GM18511 (cell line): ENCODE measurements around the gene NXPE3.
"Not testable (repeated sequence)": the region's sequence is repeated elsewhere in the genome, so short reads cannot be mapped to it uniquely, and the experiment has no call there.

Source experiments
- ATAC-seq: cut with Tn5 transposase; IDR thresholded peaks from one replicate; pipeline ENCODE4 v1.9.1; 2021; ENCODE audit warnings: mild to moderate bottlenecking, moderate library complexity; ENCODE audit not compliant: unreplicated experiment

Gene NXPE3

DNA sequence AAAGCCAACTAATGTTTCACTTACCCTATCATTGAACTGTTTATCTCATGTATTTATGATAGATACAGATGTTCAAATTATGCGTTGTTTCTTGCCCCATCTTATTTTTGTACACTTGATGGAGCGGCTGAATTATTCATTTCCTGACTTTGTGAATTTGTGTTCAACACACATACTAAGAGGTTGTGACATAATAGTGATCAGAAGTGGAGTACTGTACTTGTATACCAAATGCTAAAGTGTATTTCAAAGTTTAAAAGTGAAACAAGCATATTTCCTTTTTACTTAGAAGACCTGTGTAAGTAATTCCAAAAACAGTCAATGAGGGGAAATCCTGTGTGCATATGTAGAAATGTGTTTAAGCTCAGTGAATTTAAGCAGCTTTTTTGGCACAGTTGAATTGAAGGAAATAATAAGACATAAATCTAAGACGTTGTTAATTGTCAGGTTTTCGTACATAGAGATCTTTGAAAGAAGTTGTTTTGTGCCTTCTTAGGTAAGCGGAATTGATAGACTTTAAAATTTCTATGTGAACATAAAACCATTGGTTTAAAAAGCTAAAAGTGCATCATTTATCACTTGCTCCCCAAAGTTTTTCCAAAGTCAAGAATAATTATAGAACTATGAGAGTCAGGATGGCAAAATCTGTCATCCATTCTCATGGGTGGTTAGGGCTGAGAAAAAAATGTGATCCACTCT lies 72.2 kb downstream of the NXPE3 start:
- no peak for ATAC-seq

DNA sequence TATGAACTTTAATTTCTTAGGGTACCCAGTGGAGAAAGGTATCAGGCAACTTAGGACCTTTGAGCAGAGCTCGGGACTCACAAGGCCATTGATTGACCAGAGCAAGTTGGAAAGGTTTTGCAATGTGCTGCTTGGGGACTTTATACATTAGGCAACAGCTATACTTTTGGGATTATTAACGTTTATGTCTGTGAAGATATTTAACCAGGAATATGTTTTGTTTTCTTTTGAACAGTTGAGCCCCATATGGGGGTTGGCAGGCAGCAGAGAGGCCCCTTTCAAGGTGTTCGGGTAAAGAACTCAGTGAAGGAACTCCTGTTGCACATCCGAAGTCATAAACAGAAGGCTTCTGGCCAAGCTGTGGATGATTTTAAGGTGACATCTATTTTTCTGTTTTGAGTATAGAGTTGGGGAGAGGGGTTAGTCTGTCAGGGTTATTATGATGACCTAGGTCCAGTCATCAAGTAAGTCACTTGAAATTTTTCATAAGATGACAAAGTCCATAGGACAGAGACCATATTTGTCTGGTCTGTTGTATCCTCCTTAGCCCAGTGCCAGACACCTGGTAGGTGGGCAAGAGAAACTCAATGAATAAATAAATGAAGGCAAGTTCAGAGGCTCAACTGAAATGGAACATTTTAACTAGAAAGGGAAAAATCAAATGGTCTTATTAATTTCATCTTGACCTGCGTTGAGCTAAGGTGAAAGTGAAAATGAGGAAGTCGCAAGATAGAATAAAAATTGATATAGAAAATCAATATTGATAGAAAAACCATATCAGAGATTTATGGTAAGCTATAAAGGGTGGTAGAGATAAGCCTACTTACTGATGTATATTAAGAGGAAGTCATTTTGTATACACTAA lies 73.1 kb downstream of the NXPE3 start:
- ATAC-seq: no peak

DNA sequence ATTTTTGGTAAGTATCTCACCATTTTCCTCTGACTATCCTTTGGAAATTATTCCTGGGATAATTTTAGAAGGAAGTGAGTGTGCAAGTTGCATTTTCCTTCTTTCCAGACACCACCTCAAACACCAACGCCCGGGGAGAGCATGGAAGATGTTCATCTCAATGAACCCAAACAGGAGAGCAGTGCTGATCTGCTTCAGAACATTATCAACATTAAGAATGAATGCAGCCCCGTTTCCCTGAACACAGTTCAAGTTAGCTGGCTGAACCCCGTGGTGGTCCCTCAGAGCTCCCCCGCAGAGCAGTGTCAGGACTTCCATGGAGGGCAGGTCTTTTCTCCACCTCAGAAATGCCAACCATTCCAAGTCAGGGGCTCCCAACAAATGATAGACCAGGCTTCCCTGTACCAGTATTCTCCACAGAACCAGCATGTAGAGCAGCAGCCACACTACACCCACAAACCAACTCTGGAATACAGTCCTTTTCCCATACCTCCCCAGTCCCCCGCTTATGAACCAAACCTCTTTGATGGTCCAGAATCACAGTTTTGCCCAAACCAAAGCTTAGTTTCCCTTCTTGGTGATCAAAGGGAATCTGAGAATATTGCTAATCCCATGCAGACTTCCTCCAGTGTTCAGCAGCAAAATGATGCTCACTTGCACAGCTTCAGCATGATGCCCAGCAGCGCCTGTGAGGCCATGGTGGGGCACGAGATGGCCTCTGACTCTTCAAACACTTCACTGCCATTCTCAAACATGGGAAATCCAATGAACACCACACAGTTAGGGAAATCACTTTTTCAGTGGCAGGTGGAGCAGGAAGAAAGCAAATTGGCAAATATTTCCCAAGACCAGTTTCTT lies 74.2 kb downstream of the NXPE3 start:
- ATAC-seq: no peak

DNA sequence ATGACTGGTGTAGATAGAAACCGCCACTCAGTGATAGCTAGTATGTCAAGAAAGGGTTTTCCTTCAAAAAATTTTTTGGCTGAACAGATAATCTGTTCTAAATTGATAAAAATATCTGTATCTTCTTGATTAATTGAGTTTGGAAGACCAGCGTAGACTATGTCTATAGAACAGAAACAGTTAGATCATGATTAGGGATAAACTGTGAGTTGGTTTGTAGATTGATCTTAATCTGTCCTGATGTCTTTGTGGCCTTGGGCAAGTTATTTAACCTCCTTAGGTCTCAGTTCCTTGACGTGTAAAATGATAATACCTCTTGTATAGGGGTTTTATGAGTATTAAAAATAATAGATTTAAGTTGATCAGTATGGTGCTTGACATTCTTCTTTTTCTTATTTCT lies 75.0 kb downstream of the NXPE3 start:
- no peak for ATAC-seq

DNA sequence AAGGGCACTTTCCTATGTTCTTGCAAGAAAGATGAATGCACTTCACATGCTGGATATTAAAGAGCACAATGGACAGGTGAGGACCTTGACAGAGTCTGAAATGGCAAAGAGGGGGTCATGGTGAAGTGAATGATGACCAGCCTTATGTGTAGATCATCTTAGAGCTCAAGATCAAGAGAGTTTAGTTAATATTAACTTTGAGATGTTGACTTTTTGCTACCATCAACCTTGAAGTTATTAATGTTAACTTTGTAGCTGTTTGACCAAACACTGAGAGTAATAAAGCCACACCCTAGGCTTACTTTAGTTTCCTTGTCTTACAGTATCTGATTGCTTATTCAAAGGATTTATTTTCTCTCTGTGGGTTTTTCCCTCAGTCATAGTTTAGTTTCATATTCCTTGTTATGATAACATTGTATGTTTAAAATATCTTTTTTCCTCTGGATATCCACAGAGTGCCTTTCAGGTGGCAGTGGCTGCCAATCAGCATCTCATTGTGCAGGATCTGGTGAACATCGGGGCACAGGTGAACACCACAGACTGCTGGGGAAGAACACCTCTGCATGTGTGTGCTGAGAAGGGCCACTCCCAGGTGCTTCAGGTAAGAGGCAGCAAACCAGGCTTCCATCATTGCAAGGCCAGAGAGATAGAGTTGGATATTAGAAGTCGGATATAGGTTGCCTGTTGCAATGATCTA lies 75.7 kb downstream of the NXPE3 start:
- ATAC-seq: no peak

DNA sequence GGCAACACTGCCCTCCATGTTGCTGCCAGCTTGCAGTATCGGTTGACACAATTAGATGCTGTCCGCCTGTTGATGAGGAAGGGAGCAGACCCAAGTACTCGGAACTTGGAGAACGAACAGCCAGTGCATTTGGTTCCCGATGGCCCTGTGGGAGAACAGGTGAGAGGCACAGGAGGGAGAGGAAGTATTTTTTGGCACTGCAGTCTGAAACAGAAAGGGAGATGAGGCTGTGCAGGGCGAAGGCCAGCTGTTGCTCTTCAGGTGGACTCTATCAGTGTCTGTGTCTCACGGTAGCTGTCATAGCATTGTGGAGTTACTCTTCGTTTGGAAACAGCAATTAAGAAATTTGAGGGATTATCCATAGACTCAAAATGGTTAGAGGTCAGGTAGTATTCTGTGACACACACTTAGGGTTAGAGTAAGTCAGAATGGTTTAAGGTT lies 78.3 kb downstream of the NXPE3 start:
- ATAC-seq: no peak

DNA sequence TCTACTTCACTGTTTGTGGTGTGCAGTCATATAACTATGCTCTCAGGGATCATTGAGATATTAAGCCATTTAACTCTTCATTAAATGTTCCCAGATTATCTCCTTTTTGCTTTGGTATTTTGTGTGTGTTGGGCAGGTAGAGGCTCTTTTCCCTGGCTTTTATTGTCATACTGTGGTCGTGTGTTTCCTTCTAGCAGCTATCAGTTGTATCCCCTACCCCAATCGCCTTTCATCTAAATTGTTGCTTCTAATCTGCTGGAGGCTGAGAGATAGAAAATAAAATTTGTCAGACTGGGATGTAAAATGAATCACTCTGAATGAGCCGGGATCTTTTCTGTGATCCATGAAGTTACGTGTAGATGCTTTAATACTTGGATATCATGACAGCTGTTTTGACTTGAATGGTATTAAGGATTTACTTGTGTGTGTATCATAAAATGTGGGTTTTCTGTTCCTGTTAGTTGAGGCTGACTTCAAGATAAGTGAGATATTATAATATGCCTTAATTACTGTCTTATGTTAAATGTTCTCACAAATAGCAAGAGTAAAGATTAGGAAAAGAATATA lies 79.5 kb downstream of the NXPE3 start:
- no peak for ATAC-seq

DNA sequence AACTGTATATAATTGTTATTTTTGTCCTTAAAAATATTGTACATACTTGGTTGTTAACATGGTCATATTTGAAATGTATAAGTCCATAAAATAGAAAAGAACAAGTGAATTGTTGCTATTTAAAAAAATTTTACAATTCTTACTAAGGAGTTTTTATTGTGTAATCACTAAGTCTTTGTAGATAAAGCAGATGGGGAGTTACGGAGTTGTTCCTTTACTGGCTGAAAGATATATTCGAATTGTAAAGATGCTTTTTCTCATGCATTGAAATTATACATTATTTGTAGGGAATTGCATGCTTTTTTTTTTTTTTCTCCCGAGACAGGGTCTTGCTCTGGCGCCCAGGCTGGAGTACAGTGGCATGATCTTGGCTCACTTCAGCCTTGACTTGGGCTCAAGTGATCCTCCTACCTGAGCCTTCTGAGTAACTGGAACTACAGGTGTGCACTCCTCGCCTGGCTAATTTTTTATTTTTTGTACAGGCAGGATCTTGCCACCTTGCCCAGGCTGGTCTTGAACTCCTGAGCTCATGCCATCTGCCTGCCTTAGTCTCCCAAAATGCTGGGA lies 81.0 kb downstream of the NXPE3 start:
- ATAC-seq: no peak

DNA sequence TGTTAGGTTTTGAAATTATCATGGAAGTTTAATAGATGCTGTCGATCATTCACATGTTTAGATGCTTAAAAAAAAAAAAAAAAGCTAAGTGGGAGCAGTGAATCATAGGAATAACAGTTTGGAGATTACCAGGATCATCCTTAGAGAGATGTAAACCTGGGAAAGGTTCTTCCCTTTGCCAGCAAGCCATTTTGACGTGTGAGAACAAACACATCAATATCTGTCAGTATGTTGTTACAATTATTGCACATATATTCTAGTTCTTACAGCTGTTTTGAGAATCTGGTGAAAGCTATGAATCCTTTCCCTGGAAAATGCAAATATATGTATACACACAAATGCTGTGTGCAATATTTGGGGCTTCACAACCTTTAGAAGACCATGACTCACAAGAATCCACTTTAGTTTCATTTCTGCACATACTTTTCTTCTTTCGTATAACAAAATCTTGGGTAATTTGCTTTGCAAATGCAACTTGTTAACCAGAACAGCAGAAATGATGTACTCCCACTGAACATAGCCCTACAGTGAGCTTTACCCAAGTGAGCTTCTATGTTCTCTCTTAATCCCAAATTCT lies 82.3 kb downstream of the NXPE3 start:
- ATAC-seq: peak; percentile 57

DNA sequence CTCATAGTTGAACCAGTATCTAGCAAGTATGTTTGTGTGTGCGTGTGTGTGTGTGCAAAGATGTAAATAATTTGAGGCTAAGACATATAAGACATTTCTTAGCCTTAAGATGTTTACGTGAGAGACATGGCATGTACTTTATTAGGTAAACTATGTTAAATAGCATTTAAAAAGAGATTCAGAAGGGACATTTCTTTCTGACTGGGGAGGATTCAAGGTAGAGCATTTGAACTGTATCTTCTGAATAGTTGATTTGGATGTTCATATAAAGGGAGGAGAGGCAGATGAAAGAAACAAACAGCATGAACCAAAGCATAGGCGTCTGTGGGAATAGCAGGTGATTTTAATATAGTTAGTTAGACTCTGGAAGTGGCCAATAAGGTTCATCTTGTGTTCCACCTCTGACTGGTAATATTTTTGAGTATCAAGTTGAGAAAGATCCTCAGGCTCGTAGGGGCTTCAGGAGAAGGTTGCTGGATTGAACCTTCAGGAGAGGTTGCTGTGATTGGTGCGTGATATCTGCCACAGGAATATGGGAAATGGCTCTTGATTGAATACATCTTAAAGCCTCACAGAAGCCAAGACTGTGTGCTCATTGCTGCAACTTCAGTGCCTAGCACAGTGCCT lies 82.9 kb downstream of the NXPE3 start:
- ATAC-seq: no peak

DNA sequence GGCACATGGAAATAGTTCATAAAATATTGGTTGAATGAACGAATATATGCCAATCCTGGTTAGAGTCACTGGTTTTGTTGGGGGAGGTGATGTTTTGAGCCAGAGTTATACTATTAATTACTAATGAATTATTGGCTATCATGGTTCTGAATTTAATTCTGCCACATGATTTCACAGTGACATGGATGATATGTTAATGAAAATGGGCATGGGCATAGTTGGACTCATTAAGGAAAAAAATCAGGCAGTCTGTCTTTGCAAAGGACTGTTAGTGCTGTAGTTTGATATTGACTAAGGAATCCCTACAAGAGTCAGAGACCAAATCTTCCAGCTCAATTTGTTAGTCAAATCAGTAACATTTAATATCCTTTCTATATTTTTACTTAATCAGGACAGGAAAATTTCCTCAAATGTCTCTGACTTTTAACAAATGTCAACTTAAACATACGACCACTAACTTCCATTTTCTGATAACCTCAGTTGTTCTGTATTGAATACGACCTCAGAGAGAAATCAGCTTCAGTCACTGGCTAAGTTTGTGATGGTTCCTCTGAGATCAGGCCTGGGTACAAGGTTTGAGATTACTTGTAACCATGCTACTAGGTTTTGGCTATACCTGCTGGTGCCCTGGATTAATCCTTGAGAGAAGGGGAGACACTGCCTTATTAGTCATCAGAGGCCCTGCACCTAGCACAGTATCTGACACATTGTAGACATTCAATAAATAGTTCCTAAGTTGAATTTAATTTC lies 83.6 kb downstream of the NXPE3 start:
- no peak for ATAC-seq

DNA sequence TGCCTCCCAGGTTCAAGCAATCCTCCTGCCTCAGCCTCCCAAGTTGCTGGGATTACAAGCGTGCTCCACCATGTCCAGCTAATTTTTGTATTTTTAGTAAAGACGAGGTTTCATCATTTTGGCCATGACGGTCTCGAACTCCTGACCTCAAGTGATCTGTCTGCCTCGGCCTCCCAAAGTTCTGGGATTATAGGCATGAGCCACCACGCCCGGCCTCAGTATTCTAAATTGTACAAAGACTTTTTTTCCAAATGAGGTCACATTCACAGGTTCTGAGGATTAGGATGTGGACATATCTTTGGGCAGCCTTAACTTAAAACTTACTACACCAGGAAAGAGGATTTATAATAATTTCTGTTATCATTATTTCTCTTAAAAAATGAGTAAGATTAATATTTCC lies 85.9 kb downstream of the NXPE3 start:
- ATAC-seq: not testable (repeated sequence)

DNA sequence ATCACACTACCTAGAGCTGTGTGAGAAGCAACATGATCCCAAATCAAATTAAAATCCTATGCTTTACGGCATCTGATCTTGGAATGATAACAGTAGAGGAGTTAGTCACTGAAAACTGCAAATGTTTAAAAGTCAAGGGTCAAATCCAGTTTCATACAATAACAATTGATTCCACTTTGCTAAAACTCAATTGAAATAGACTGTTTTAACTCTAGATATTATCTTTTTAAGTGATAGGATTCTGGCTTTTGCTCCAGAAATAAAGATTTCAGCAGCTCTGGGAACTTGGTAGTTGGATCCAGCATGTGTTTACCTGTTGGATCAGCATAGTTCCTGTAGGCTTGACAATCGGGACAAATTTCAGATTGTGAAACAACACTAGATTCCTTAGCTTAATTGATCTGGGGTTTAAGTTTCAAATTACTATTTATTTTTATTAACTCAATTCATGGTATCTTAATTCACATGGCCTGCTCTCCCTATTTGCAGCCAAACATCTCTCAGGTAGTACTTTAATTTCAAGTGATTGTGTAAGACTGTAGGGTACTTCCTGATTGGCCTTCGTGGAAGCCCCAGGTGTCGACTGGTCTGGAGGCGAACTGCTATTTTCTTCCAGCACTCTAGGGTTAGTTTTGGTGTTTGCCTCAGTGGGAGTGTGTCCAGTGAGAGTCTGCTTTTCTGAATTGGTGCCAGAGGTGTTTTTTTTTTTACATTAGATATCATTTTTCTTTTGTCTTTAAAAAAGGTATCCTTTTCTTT lies 86.9 kb downstream of the NXPE3 start:
- no peak for ATAC-seq

DNA sequence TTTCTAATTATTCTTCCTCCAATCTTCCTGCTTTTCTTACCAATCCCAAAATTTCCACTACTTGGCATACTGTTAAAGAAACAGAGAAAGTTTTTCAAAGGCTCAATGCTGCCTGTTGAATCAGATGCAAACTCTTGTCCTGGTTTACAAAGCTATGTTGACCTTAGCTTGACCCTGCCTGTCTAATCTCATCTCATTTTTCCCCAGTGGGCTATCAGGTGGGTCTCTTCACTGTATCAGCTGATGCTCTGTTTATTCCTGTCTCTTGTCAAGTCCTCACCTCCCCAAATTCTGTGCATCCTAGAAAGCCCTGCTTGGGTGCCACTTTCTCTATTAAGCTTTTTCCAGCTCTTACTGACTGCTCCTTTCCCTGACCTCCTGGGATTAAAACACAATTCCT lies 88.5 kb downstream of the NXPE3 start:
- ATAC-seq: no peak

DNA sequence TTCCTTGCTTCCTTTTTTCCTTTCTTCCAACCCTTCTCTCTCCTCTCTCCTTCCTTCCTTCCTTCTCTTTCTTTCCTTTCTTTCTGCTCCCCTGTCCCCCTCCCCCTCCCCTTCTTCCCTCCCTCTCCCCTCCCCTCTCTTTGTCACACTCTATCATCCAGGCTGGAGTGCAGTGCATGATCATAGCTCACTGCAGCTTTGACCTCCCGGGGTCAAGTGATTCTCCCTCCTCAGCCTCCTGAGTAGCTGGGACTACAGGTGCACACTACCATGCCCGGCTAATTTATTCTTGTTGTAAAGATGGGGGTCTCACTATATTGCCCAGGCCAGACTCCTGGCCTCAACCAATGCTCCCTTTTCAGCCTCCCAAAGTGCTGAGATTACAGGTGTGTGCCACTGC lies 89.0 kb downstream of the NXPE3 start:
- ATAC-seq: no peak

DNA sequence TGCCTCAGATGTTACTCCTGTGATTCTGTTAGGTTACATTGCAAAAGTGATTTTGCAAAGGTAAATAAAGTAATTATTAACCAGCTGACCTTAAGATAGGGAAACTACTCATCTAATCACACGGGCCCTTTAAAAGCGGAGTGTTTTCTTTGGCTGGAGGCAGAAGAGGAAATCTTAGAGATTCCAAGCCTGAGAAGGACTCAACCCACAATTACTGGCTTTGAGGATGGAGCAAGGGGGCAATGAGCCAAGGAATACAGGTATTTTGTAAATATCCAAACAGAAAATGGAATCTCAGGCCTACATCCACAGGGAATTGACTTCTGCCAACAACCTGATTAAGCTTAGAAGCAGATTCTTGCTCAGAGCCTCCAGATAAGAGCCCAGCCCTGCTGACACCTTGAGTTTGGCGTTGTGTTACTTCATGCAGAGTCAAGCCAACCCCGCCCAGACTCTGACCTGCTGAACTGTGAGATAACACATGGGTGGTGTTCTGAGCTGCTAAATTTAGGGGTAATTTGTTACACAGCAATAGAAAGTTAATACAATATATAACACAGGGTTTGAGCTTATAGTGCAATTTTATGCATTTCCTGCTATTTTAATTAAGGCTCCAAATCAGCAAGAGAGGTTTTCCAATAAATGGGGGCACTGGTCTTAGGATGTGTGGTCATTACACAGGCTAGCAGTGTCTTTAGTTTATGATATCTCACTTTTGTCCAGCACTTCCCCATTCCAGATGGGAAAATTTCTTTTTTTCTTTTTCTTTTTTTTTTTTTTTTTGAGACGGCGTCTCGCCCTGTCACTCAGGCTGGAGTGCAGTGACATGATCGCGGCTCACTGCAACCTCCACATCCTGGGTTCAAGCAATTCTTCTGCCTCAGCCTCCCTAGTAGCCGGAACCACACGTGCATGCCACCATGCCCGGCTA lies 89.8 kb downstream of the NXPE3 start:
- ATAC-seq: no peak

DNA sequence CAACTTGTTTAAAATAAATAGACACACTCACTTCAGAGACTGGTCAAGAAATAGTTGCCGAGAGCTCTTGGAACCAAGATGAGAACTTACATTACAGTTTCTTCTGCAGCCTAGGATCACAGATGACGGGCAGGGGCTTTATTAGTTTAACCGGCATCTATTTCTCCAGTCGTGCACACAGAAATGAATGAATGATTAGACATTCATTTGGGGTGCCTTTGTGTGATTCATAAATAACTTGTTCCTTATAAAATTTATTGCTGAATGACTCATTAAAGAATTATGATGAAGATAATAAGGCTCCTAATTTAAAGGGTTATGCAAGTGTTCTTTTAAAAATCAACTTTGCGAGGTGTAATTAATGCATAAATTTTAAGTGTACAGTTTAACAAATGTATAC lies 91.1 kb downstream of the NXPE3 start:
- no peak for ATAC-seq
